ENCODE data around the gene COX4I1.

COX4I1 gene

GRCh38 chr16:85840395-85840794, 40.9 kb downstream of the COX4I1 start:
- DNase-seq (ENCODE audit: low read depth in 2 of 2), result no peak

- no peak for DNase-seq (ENCODE audit: low read depth in 2 of 2)
Observed at GRCh38 chr16:85840801-85841200, 41.3 kb downstream of the COX4I1 start.

GRCh38 chr16:85842435-85842834, 42.9 kb downstream of the COX4I1 start:
- DNase-seq (ENCODE audit: low read depth in 2 of 2), result no peak

DNA sequence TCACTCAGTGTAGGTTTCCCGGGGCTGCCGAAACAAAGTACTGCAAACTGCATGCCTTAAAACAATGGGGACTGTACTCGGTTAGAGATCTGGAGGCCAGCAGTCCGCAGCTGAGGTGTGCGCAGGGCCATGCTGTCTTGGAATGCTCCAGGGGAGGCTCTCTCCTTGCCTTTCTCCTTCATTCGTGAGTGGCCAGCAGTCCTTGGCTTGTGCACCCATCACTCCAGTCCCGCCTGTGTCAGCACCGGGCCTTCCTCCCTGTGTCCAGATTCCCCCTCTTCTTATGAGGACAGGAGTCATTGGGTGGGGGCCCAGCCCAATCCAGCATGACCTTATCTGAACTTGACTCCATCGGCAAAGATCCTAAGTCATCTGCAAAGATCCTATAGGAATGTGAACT, 43.4 kb downstream of the COX4I1 start:
- no peak for DNase-seq (ENCODE audit: low read depth in 2 of 2)

DNA sequence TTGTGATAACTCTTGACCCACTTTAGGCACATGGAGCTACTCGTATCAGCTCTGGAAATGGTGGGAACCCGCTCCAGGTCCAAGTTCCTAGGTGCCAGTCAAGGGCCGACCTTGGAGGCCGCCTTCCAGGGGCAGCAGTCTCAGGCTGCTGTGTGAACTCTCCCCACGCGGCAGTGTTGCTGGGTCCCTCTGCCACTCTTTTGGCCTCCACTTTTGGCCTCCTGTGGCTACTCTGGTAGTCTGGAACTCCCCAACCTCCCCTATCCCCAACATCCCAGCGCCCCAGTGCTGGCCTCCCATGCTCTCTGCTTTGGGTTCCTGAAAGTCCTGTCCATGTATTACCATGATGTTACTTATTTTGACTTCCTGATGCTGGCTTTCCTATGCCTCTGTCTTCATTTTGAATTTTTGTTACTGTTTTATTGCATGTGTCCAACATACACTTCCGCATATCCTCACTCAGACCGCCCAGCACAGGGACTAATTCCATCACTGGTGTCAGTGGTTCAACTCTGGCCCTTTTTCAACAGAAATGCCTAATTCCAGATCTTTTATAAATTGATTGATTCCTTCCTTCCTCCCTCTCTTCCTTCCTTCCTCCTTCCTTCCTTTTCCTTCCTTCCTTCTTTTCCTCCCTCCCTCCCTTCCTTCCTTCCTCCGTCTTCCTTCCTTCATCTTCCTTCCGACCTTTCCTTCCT, 44.1 kb downstream of the COX4I1 start:
- no peak for DNase-seq (ENCODE audit: low read depth in 2 of 2)

- DNase-seq (ENCODE audit: low read depth in 2 of 2), result no peak
Observed at GRCh38 chr16:85844169-85844481, 44.6 kb downstream of the COX4I1 start.

DNA sequence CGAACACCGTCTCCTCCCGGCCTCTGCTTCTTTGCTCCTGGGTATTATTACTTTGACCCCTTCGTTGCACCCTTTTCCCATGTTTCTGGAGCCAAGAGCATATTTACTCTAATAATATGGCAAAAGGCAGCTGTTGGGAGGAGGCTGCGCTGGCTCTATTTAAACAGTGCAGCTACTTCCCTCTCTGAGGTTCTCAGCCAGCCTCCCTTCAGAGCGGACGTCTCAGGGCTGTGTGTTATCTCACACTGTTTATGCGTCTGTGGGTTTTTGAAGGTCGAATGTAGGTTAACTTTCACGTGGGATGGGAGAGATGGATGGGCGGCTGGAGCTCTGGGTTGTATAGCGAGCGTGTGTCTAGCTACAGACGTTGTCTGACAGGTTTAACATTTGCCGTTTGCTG, 45.3 kb downstream of the COX4I1 start:
- no peak for DNase-seq (ENCODE audit: low read depth in 2 of 2)

- DNase-seq (ENCODE audit: low read depth in 2 of 2), result no peak
Observed at GRCh38 chr16:85845266-85845665, 45.8 kb downstream of the COX4I1 start.

DNA sequence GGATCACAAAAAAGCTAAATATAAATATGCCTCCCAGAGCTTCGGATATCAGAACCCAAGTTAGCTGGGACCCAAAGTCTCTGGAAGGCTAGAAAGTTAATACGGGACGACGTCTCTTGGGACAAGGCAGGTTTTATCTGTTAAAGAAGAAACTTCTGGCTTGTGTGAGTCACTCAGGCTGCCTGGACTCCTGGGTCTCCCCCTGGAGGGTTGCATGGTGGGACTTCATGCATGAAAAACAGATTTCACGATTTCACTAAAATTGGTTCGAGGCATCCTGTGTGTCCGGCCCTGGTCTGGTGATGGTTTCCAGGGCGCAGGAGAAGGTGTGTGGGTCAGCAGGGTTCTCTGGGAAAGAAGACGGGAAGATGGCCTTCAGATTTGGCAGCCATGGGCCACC, 47.0 kb downstream of the COX4I1 start:
- DNase-seq (ENCODE audit: low read depth in 2 of 2), result no peak

- DNase-seq (ENCODE audit: low read depth in 2 of 2), result no peak
Observed at GRCh38 chr16:85847036-85847435, 47.5 kb downstream of the COX4I1 start.

- DNase-seq (ENCODE audit: low read depth in 2 of 2), result no peak
Observed at GRCh38 chr16:85847681-85848601, 48.4 kb downstream of the COX4I1 start.

- DNase-seq (ENCODE audit: low read depth in 2 of 2), result no peak
Observed at GRCh38 chr16:85848986-85849385, 49.5 kb downstream of the COX4I1 start.

GRCh38 chr16:85849388-85849787, 49.9 kb downstream of the COX4I1 start:
- no peak for DNase-seq (ENCODE audit: low read depth in 2 of 2)

DNA sequence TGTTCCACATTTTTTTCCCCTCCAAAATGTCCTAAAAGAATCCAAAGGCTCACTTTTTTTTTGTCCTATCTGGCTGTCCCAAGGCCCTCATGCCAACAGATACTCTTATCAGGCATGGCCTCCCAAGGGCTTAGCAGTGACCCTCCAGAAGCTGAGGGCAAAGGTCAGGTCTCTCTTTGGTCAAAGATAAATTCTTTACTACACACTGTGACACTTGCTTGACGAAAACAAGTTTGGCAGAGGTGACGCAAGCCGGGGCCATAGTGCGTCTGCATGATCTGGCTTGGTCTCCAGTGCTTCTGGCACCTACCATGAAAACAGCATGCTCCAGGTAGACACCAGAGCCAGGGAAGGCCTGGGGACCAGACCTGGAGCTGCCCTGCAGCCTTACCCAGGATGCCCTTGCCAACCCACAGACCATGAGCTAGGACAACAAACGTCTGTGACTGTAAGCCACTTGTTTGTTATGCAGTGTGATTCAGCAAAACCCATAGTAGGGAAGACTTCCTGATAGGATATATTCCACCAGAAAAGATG, 50.9 kb downstream of the COX4I1 start:
- no peak for DNase-seq (ENCODE audit: low read depth in 2 of 2)

DNA sequence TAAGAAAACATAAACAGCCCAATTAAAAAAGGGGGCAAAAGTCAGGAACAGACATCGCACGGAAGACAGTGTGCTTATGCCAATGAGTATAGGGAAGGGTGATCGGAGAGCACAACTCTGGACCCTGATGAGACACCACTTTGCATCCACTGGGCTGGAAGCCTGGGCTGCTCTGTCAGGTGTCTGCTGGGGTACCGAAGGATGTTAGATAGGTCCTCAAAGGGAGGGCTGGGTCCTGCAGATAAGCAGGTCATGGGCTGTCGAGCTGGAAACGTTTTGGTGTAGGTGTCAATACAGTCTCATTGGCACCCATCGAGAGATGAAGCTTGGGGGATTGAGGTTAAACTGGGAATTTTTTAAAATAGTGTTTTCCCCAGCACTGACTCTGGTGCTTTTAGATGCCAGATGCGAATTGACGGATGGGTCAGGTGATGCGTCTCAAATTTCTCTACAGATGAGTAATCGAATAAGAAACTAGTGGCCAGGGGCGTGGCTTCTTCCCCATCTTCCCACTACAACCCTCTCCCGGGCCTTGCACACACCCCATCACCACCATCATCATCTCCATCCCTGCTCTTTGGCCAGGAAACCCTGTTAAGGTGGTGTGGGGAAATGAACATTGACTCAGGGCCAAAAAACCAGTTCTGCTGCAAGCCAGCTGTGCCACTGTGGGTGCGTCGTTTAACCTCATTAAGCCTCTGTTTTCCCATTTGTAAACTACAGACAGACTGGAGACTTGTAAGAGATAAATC, 51.7 kb downstream of the COX4I1 start:
- no peak for DNase-seq (ENCODE audit: low read depth in 2 of 2)

- DNase-seq (ENCODE audit: low read depth in 2 of 2), result no peak
Observed at GRCh38 chr16:85853547-85854545, 54.4 kb downstream of the COX4I1 start.

GRCh38 chr16:85854935-85855334, 55.4 kb downstream of the COX4I1 start:
- DNase-seq (ENCODE audit: low read depth in 2 of 2), result no peak

DNA sequence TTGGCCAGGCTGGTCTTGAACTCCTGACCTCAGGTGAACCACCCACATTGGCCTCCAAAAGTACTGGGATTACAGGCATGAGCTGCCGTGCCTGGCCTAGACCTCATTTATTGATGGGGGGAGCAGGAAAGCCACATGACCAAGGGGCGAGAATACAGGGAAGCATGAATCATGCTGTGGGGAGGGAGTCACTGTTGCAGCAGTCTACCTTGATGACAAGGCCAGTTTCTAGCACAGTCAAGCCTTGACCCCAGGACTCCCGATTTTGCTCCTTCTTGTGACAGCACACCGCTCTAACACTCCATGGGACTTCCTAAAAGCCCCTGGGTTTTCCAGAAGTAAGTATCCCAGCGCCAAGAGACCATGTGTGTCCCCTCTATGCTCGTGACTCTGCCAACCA, 56.6 kb downstream of the COX4I1 start:
- no peak for DNase-seq (ENCODE audit: low read depth in 2 of 2)

DNA sequence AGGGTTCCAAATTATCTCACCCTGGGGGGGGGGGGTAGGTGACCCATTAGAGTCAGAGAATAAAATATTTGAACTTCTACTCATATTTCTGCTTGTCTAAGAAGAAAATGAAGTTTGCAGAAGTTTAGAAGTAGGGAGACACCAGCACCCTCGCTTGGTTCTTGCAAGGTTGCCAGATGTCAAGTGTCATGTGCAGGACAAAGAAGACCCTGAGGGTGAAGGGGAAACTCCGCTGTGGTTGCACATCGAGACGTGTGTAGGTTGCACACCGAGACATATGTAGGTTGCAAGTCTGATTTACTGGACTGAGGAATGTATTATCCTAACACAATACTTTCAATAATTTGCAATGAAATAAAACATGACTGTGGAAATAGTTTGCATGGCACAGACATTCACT, 57.1 kb downstream of the COX4I1 start:
- no peak for DNase-seq (ENCODE audit: low read depth in 2 of 2)

All from stimulated activated CD4-positive, alpha-beta T cell treated with anti-CD3 and anti-CD28 coated beads, Interleukin-12 subunit alpha, Interleukin-12 subunit beta, amount 100 ng/mL, for 24 hours (primary cell).